ENCODE results near the gene BCKDK.
A peak's percentile ranks its signal among the peaks of the same experiment; 100 is the strongest.
"Not testable (repeated sequence)": the region's sequence is repeated elsewhere in the genome, so short reads cannot be mapped to it uniquely, and the experiment has no call there.

BCKDK gene

GRCh38 chr16:31141489-31142108 is 33.4 kb downstream of the BCKDK start:
- DNase-seq (ENCODE audit: low spot score): no peak

GRCh38 chr16:31142109-31143010 is 34.2 kb downstream of the BCKDK start:
- peak; percentile 96 for DNase-seq (ENCODE audit: low spot score)

- no peak for DNase-seq (ENCODE audit: low spot score)
These were observed 35.0 kb downstream of the BCKDK start for GRCh38 chr16:31143011-31143693.

- no peak for DNase-seq (ENCODE audit: low spot score)
These were observed 35.5 kb downstream of the BCKDK start for GRCh38 chr16:31143694-31144148.

GRCh38 chr16:31144418-31144817 is 36.2 kb downstream of the BCKDK start:
- not testable (repeated sequence) for DNase-seq (ENCODE audit: low spot score)

GRCh38 chr16:31145398-31145990 is 37.3 kb downstream of the BCKDK start:
- no peak for DNase-seq (ENCODE audit: low spot score)

GRCh38 chr16:31147574-31147973 is 39.4 kb downstream of the BCKDK start:
- DNase-seq (ENCODE audit: low spot score): no peak

- DNase-seq (ENCODE audit: low spot score): no peak
These were observed 40.1 kb downstream of the BCKDK start for GRCh38 chr16:31148281-31148728.

- no peak for DNase-seq (ENCODE audit: low spot score)
These were observed 40.7 kb downstream of the BCKDK start for GRCh38 chr16:31148896-31149295.

- DNase-seq (ENCODE audit: low spot score): no peak
These were observed 41.1 kb downstream of the BCKDK start for GRCh38 chr16:31149332-31149731.

- DNase-seq (ENCODE audit: low spot score): peak; percentile 53
These were observed 42.0 kb downstream of the BCKDK start, which contains the start of gene PRSS36 for GRCh38 chr16:31149894-31150890. TSS of gene PRSS36 (minus strand) at chr16:31150066. CDS start at chr16:31150035, 31 bp downstream.

GRCh38 chr16:31150976-31151375 is 42.8 kb downstream of the BCKDK start:
- not testable (repeated sequence) for DNase-seq (ENCODE audit: low spot score)

- no peak for DNase-seq (ENCODE audit: low spot score)
These were observed 49.0 kb downstream of the BCKDK start for GRCh38 chr16:31157136-31157535.

Measured in SW480 (cell line).